ENCODE results near the gene MEMO1. TPM values are rescaled to one million over a fixed set of nuclear protein-coding genes. Genes with fewer than 3 reads are reported as not detected.

Gene MEMO1
- total and polyA plus RNA-seq, 2 of the 4 experiments (the other 2 are of a cell fraction), result 23.7 to 49.7 TPM

- Histone ChIP-seq H3K23ac (ENCODE audit: low read depth, low read length) (no peak overlapping the region), H2BK15ac (ENCODE audit: low read depth, low read length) (no peak overlapping the region), H3K9ac (ENCODE audit: low read depth, low read length) (no peak overlapping the region), H2BK120ac (ENCODE audit: low read depth, low read length) (no peak overlapping the region), H2AK5ac (ENCODE audit: low read depth, low read length) (no peak overlapping the region), H3K9me1 (ENCODE audit: insufficient read depth, low read length) (peaks cover 3% of the 10 kb centered on the region; the same call in 1 of the 2 replicates), H2BK20ac (ENCODE audit: low read depth, low read length) (no peak overlapping the region), H3K4me1 (ENCODE audit: control insufficient read depth, insufficient read depth, low read length) (peaks cover 7% of the 10 kb centered on the region), H3K79me1 (ENCODE audit: low read depth in 1 of 2, low read length in 2 of 2) (peaks cover 21 to 53% of the 10 kb centered on the region in 2 experiments), H2AK9ac (replicated peaks; ENCODE audit: low read depth, low read length, poor library complexity) (no peak overlapping the region), H4K91ac (ENCODE audit: insufficient read depth, low read depth, low read length) (no peak overlapping the region), H2AFZ (replicated peaks; ENCODE audit: low read length, poor library complexity) (no peak overlapping the region), H4K5ac (ENCODE audit: low read depth, low read length) (no peak overlapping the region), H4K20me1 (ENCODE audit: insufficient read depth, low read length) (peaks cover 19% of the 10 kb centered on the region), H3K18ac (ENCODE audit: low read depth, low read length) (no peak overlapping the region), H3K36me3 (ENCODE audit: control insufficient read depth, insufficient read depth, low read length) (no peaks in the 10 kb centered on the region), H2BK5ac (ENCODE audit: low read depth, low read length, poor library complexity, severe bottlenecking) (no peak overlapping the region), H3K4me3 (ENCODE audit: insufficient read depth, low read depth, low read length) (no peak overlapping the region), H4K8ac (ENCODE audit: low read depth in 2 of 2, low read length in 2 of 2) (no peak overlapping the region), H3K4me2 (ENCODE audit: low read depth, low read length) (no peak overlapping the region), H3K56ac (ENCODE audit: extremely low read depth, insufficient read depth, low read length) (no peak overlapping the region), H3K27me3 (ENCODE audit: control insufficient read depth, insufficient read depth, low read length) (no peaks in the 10 kb centered on the region), H3K4ac (ENCODE audit: low read depth, low read length) (no peak overlapping the region), H3K27ac (ENCODE audit: insufficient read depth, low read length) (no peak overlapping the region), H3K14ac (replicated peaks; ENCODE audit: low read depth, low read length) (no peak overlapping the region), H3K9me3 (ENCODE audit: control insufficient read depth, insufficient read depth, low read length) (no peaks in the 10 kb centered on the region)
- CTCF ChIA-PET, result interaction anchor here (0.6 kb wide), 1 partner anchor 9 kb away, joined by 3 read pairs; no protein-coding TSS in a partner anchor
- intact Hi-C loops (cut with micrococcal nuclease), result no loop called here
- TF ChIP-seq BHLHE40 (IDR thresholded peaks at IDR 0.05; ENCODE audit: low read depth, low read length) (no peak), CEBPB (IDR thresholded peaks at IDR 0.05; ENCODE audit: low read depth, low read length) (no peak), RCOR1 (IDR thresholded peaks at IDR 0.05; ENCODE audit: insufficient replicate concordance, low read length) (no peak), MXI1 (IDR thresholded peaks at IDR 0.05; ENCODE audit: borderline replicate concordance, low read depth, low read length) (no peak), SMC3 (IDR thresholded peaks at IDR 0.05; ENCODE audit: low read depth, low read length) (no peak), CHD1 (IDR thresholded peaks at IDR 0.05; ENCODE audit: low read depth, low read length) (no peak), RAD21 (IDR thresholded peaks at IDR 0.05; ENCODE audit: low read length) (no peak), USF2 (IDR thresholded peaks at IDR 0.05; ENCODE audit: low read depth, low read length) (no peak), FOS (IDR thresholded peaks at IDR 0.05; ENCODE audit: low read depth, low read length) (no peak), MAZ (IDR thresholded peaks at IDR 0.05; ENCODE audit: borderline replicate concordance, low read depth, low read length) (no peak), RFX5 (IDR thresholded peaks at IDR 0.05; ENCODE audit: low read depth, low read length) (no peak), MAFK (IDR thresholded peaks at IDR 0.05; ENCODE audit: low read depth, low read length) (no peak), POLR2A (IDR thresholded peaks at IDR 0.05; ENCODE audit: low read depth, low read length) (no peak), NFE2L2 (IDR thresholded peaks at IDR 0.05; ENCODE audit: low read depth, low read length) (no peak)
- TF ChIP-seq, protein P1, sequence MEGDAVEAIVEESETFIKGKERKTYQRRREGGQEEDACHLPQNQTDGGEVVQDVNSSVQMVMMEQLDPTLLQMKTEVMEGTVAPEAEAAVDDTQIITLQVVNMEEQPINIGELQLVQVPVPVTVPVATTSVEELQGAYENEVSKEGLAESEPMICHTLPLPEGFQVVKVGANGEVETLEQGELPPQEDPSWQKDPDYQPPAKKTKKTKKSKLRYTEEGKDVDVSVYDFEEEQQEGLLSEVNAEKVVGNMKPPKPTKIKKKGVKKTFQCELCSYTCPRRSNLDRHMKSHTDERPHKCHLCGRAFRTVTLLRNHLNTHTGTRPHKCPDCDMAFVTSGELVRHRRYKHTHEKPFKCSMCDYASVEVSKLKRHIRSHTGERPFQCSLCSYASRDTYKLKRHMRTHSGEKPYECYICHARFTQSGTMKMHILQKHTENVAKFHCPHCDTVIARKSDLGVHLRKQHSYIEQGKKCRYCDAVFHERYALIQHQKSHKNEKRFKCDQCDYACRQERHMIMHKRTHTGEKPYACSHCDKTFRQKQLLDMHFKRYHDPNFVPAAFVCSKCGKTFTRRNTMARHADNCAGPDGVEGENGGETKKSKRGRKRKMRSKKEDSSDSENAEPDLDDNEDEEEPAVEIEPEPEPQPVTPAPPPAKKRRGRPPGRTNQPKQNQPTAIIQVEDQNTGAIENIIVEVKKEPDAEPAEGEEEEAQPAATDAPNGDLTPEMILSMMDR (conservative IDR thresholded peaks at IDR 0.05; ENCODE audit: low read depth, low read length), result no peak
- TF ChIP-seq, protein P2, sequence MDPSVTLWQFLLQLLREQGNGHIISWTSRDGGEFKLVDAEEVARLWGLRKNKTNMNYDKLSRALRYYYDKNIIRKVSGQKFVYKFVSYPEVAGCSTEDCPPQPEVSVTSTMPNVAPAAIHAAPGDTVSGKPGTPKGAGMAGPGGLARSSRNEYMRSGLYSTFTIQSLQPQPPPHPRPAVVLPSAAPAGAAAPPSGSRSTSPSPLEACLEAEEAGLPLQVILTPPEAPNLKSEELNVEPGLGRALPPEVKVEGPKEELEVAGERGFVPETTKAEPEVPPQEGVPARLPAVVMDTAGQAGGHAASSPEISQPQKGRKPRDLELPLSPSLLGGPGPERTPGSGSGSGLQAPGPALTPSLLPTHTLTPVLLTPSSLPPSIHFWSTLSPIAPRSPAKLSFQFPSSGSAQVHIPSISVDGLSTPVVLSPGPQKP (IDR thresholded peaks at IDR 0.05; ENCODE audit: borderline replicate concordance, low read depth, low read length), result no peak
- ATAC-seq (ENCODE audit: low read depth), result no peak
- no TSS peak for BruUV-seq (replicated peaks)
- POLR2A ChIA-PET (ENCODE audit: unreplicated experiment), result no interaction called here
- WGBS, 2 experiments (ENCODE audit: extremely low coverage in 2 of 2, insufficient read length in 1 of 2), result no CpG with 5 or more reads among the region's 4 CpGs
- DNase-seq, result no peak
- dilution Hi-C loops (cut with HindIII; ENCODE audit: low sequenced_read_pairs, unreplicated experiment), result no loop called here
- in situ Hi-C loops (cut with MboI; ENCODE audit: low sequenced_read_pairs), result no loop called here
Observed at GRCh38 chr2:31969178-31969577, 41.6 kb downstream of the MEMO1 start.

Data from IMR-90 (cell line).